HuH-7 (cell line): Measurements from ENCODE around the gene GPR143.
"Not testable (repeated sequence)": the region's sequence is repeated elsewhere in the genome, so short reads cannot be mapped to it uniquely, and the experiment has no call there.

Source experiments
- DNase-seq: peaks from one replicate; pipeline ENCODE4 v3.0.0; 2011; ENCODE audit warnings: low spot score

GPR143 gene

GRCh38 chrX:9765737-9766097 lies at the start of gene GPR143:
Gene GPR143 (minus strand): TSS chrX:9765847. CDS start chrX:9765817, 30 bp downstream.
- no peak for DNase-seq

- not testable (repeated sequence) for DNase-seq
Measured at GRCh38 chrX:9811086-9811485, 45.4 kb upstream of the GPR143 start.

- DNase-seq, result not testable (repeated sequence)
Measured at GRCh38 chrX:9809876-9810275, 44.2 kb upstream of the GPR143 start.

GRCh38 chrX:9807355-9808182 lies 41.9 kb upstream of the GPR143 start:
- no peak for DNase-seq

GRCh38 chrX:9805956-9806355 lies 40.3 kb upstream of the GPR143 start:
- no peak for DNase-seq

GRCh38 chrX:9804444-9804843 lies 38.8 kb upstream of the GPR143 start:
- no peak for DNase-seq

GRCh38 chrX:9802737-9803136 lies 37.1 kb upstream of the GPR143 start:
- DNase-seq, result no peak

GRCh38 chrX:9797384-9798360 lies 32.0 kb upstream of the GPR143 start:
- no peak for DNase-seq

- DNase-seq, result no peak
Measured at GRCh38 chrX:9794495-9794894, 28.8 kb upstream of the GPR143 start.

- DNase-seq, result no peak
Measured at GRCh38 chrX:9790866-9791265, 25.2 kb upstream of the GPR143 start.

GRCh38 chrX:9789555-9789954 lies 23.9 kb upstream of the GPR143 start:
- no peak for DNase-seq

GRCh38 chrX:9788911-9789310 lies 23.3 kb upstream of the GPR143 start:
- DNase-seq, result peak; percentile 20

- peak; percentile 37 for DNase-seq
Measured at GRCh38 chrX:9786798-9787635, 21.4 kb upstream of the GPR143 start.

- DNase-seq, result peak; percentile 38
Measured at GRCh38 chrX:9785944-9786797, 20.5 kb upstream of the GPR143 start, which contains the start of gene SHROOM2. Gene SHROOM2 (plus strand): TSS chrX:9786429. CDS start chrX:9786546, 117 bp downstream.

GRCh38 chrX:9785254-9785943 lies 19.8 kb upstream of the GPR143 start:
- DNase-seq, result no peak

- DNase-seq, result no peak
Measured at GRCh38 chrX:9784332-9784731, 18.7 kb upstream of the GPR143 start.

- DNase-seq, result no peak
Measured at GRCh38 chrX:9781941-9782340, 16.3 kb upstream of the GPR143 start.

GRCh38 chrX:9775930-9776329 lies 10.3 kb upstream of the GPR143 start:
- DNase-seq, result no peak

GRCh38 chrX:9772943-9773342 lies 7.3 kb upstream of the GPR143 start:
- no peak for DNase-seq

GRCh38 chrX:9770319-9770718 lies 4.7 kb upstream of the GPR143 start:
- no peak for DNase-seq
